Liver (tissue), 9 donors: ENCODE results near the gene SLC26A9. TPM values are rescaled to one million over a fixed set of nuclear protein-coding genes. Genes with fewer than 3 reads are reported as not detected.

Experiments
- DNase-seq: peaks from one replicate; pipeline ENCODE4 v3.0.0-alpha.2; 2017; ENCODE audit warnings: low spot score
- H3K27ac ChIP-seq, 2 donors: one replicate each; pipeline ENCODE4 v1.7.0; 2013; ENCODE audit warnings: inconsistent platforms in 2 of 2, low read length in 2 of 2, control low read depth in 1 of 2, low read depth in 1 of 2, mild to moderate bottlenecking in 1 of 2
- H3K27me3 ChIP-seq, 4 donors: one replicate each; pipeline versions ENCODE4 v1.6.1 to v1.7.0; 2013; ENCODE audit warnings: low read length in 3 of 4, inconsistent platforms in 1 of 4, mild to moderate bottlenecking in 1 of 4, moderate library complexity in 1 of 4; ENCODE audit not compliant: control insufficient read depth in 4 of 4, insufficient read depth in 4 of 4
- H3K36me3 ChIP-seq, 4 donors: one replicate each; pipeline versions ENCODE4 v1.6.1 to v1.7.0; 2013; ENCODE audit warnings: low read length in 3 of 4, mild to moderate bottlenecking in 3 of 4, low read depth in 1 of 4, moderate library complexity in 1 of 4; ENCODE audit not compliant: control insufficient read depth in 4 of 4, insufficient read depth in 3 of 4
- H3K4me1 ChIP-seq, 4 donors: one replicate each; pipeline versions ENCODE4 v1.6.1 to v1.7.0; 2013; ENCODE audit warnings: low read length in 3 of 4, mild to moderate bottlenecking in 3 of 4, moderate library complexity in 1 of 4; ENCODE audit not compliant: control insufficient read depth in 4 of 4, insufficient read depth in 4 of 4
- H3K4me3 ChIP-seq, 3 donors: one replicate each; pipeline versions ENCODE4 v1.6.1 to v1.7.0; 2013; ENCODE audit warnings: low read length in 3 of 3, control low read depth in 1 of 3, low read depth in 1 of 3, mild to moderate bottlenecking in 1 of 3
- H3K9ac ChIP-seq, 2 donors: one replicate each; pipeline ENCODE4 v1.7.0; 2013; ENCODE audit warnings: low read length in 2 of 2, mild to moderate bottlenecking in 2 of 2, moderate library complexity in 2 of 2, control low read depth in 1 of 2, low read depth in 1 of 2
- H3K9me3 ChIP-seq, 4 donors: one replicate each; pipeline versions ENCODE4 v1.6.1 to v1.7.0; 2013; ENCODE audit warnings: low read length in 3 of 4; ENCODE audit not compliant: control insufficient read depth in 4 of 4
- EGR1 ChIP-seq, 2 donors: IDR thresholded peaks; 2 replicates each; pipeline ENCODE4 v1.6.1; 2016 to 2018; ENCODE audit warnings: antibody characterized with exemption in 2 of 2, low read depth in 2 of 2
- FOXA1 ChIP-seq: IDR thresholded peaks from 2 replicates; pipeline ENCODE4 v1.6.1; 2016; ENCODE audit warnings: antibody characterized with exemption
- FOXA2 ChIP-seq: IDR thresholded peaks from 2 replicates; pipeline ENCODE4 v1.6.1; 2016; ENCODE audit warnings: antibody characterized with exemption
- GABPA ChIP-seq, 2 donors: IDR thresholded peaks in 1 of 2; conservative IDR thresholded peaks in 1 of 2; 2 replicates each; pipeline ENCODE4 v1.6.1; 2016; ENCODE audit warnings: antibody characterized with exemption in 2 of 2, mild to moderate bottlenecking in 1 of 2, moderate library complexity in 1 of 2
- HNF4A ChIP-seq, 2 donors: conservative IDR thresholded peaks; 2 replicates each; pipeline ENCODE4 v1.6.1; 2016; ENCODE audit warnings: antibody characterized with exemption in 2 of 2, mild to moderate bottlenecking in 2 of 2
- HNF4G ChIP-seq: IDR thresholded peaks from 2 replicates; pipeline ENCODE4 v1.6.1; 2016; ENCODE audit warnings: antibody characterized with exemption
- JUND ChIP-seq, 2 donors: IDR thresholded peaks; 2 replicates each; pipeline ENCODE4 v1.6.1; 2016; ENCODE audit warnings: antibody characterized with exemption in 2 of 2
- NR2F2 ChIP-seq: IDR thresholded peaks from 2 replicates; pipeline ENCODE4 v1.6.1; 2016; ENCODE audit warnings: antibody characterized with exemption
- RAD21 ChIP-seq, 2 donors: IDR thresholded peaks; 2 replicates each; pipeline ENCODE4 v1.6.1; 2016; ENCODE audit warnings: antibody characterized with exemption in 2 of 2, mild to moderate bottlenecking in 2 of 2
- RXRA ChIP-seq, 2 donors: IDR thresholded peaks; 2 replicates each; pipeline ENCODE4 v1.6.1; 2017 to 2018; ENCODE audit warnings: antibody characterized with exemption in 2 of 2, mild to moderate bottlenecking in 1 of 2
- SP1 ChIP-seq: IDR thresholded peaks from 2 replicates; pipeline ENCODE4 v1.6.1; 2018; ENCODE audit warnings: antibody characterized with exemption, mild to moderate bottlenecking
- TAF1 ChIP-seq: conservative IDR thresholded peaks from 2 replicates; pipeline ENCODE4 v1.6.1; 2016; ENCODE audit warnings: antibody characterized with exemption, mild to moderate bottlenecking
- YY1 ChIP-seq: IDR thresholded peaks from 2 replicates; pipeline ENCODE4 v1.6.1; 2016; ENCODE audit warnings: antibody characterized with exemption, mild to moderate bottlenecking
- WGBS: extraction: QIAGEN DNeasy Blood & Tissue Kit; methylation state at CpG from one replicate; pipeline ENCODE4 v1.1.7; 2013; 5-methylcytosine and 5-hydroxymethylcytosine counted together
- polyA plus RNA-seq, 2 donors: library from polyadenylated mRNA; stranded (reverse) in 1 of 2; unstranded in 1 of 2; fragments of 200-250 nt in 1 of 2; fragments of >200 nt in 1 of 2; fragmentation: Nextera tagmentation in 1 of 2; extraction: Ambion mirVana in 1 of 2; gene quantifications; one replicate each; pipeline versions ENCODE4 v1.2.1 to v1.2.3, GENCODE V29; 2013 to 2015
- total RNA-seq, 2 donors: library from RNA; depleted of rRNA; stranded (reverse); fragments of >200 nt; gene quantifications; one replicate each; pipeline ENCODE4 v1.2.3, GENCODE V29; 2014
- TF ChIP-seq, protein P1 (sequence below): IDR thresholded peaks from 2 replicates; pipeline ENCODE4 v1.6.1; 2016; ENCODE audit warnings: antibody characterized with exemption
- TF ChIP-seq, protein P2 (sequence below): IDR thresholded peaks from 2 replicates; pipeline ENCODE4 v1.6.1; 2016; ENCODE audit warnings: antibody characterized with exemption
- TF ChIP-seq, protein P3 (sequence below): IDR thresholded peaks from 2 replicates; pipeline ENCODE4 v1.6.1; 2016; ENCODE audit warnings: antibody characterized with exemption
- TF ChIP-seq, protein P4 (sequence below): IDR thresholded peaks from 2 replicates; pipeline ENCODE4 v1.6.1; 2016; ENCODE audit warnings: antibody characterized with exemption, mild to moderate bottlenecking
- TF ChIP-seq, protein P5 (sequence below): fragments of 150-350 bp; IDR thresholded peaks from 2 replicates; pipeline ENCODE4 v1.5.1; 2017; ENCODE audit warnings: improper control_type of control experiment, low read depth, low read length; ENCODE audit not compliant: missing input control
- donor health status: healthy.
- donor health status: healthy.
- donor health status: healthy.
- donor health status: healthy.
- donor health status: healthy.

The SLC26A9 gene
- total and polyA plus RNA-seq, 4 donors: not detected

DNA sequence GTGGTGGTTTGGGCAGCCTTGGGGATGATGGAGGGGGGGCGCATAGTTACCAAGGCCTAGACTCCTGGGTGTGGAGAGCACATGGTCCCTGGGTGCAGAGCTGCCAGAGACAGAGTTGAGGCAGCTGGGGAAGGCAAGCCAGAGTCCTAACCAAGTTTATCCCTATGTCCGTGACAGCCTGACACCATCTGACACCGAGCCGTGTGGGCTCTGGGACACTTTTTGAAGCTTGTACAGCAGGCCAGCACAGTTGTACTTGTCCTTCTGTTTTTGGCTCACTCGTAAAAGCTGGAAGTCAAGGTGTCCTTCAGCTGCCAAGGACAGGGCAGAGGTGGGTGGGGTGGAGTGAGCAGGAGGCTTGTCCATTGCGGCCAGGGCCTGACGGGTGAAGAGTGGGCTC lies 28.5 kb downstream of the SLC26A9 start (continued):
- TF ChIP-seq HNF4A (conservative IDR thresholded peaks at IDR 0.05) (no peak), NR2F2 (no peak)

DNA sequence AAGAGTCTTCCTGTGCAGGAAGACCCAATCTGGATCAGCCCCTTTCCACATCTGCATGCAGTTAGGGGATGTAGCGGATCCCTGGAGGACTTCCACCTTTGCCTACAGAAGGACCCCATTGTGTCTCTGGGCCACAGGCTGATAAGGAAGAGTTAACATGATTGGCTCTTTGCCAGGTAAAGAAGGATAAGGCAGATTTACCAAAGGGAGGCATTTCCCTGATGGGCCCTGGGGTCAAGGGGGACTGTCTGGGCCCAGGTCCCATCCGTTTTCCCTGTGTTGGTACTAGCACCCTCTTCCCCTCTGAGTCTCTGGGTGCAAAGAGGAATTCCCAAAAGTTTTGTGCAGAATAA lies 29.1 kb downstream of the SLC26A9 start:
- no peaks in the 10 kb centered on the region for H3K9me3 ChIP-seq
- DNase-seq: no peak
- no peak for TF ChIP-seq HNF4A (conservative IDR thresholded peaks at IDR 0.05)
- no peak for TF ChIP-seq FOXA1
- TF ChIP-seq HNF4G: no peak
- no peak for TF ChIP-seq GABPA (IDR thresholded peaks at IDR 0.05 in 1 of 2, conservative IDR thresholded peaks at IDR 0.05 in 1 of 2)
- TF ChIP-seq, protein P1, sequence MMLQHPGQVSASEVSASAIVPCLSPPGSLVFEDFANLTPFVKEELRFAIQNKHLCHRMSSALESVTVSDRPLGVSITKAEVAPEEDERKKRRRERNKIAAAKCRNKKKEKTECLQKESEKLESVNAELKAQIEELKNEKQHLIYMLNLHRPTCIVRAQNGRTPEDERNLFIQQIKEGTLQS: no peak
- TF ChIP-seq SP1: no peak
- TF ChIP-seq, protein P2, sequence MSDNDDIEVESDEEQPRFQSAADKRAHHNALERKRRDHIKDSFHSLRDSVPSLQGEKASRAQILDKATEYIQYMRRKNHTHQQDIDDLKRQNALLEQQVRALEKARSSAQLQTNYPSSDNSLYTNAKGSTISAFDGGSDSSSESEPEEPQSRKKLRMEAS: no peak
- no peak for TF ChIP-seq EGR1 (IDR thresholded peaks at IDR 0.05; ENCODE audit: low read depth in 2 of 2)
- no peak for TF ChIP-seq FOXA2
- TF ChIP-seq JUND (IDR thresholded peaks at IDR 0.05): no peak
- TF ChIP-seq TAF1: no peak
- no peak for TF ChIP-seq RXRA (IDR thresholded peaks at IDR 0.05)
- TF ChIP-seq NR2F2: no peak
- TF ChIP-seq, protein P3, sequence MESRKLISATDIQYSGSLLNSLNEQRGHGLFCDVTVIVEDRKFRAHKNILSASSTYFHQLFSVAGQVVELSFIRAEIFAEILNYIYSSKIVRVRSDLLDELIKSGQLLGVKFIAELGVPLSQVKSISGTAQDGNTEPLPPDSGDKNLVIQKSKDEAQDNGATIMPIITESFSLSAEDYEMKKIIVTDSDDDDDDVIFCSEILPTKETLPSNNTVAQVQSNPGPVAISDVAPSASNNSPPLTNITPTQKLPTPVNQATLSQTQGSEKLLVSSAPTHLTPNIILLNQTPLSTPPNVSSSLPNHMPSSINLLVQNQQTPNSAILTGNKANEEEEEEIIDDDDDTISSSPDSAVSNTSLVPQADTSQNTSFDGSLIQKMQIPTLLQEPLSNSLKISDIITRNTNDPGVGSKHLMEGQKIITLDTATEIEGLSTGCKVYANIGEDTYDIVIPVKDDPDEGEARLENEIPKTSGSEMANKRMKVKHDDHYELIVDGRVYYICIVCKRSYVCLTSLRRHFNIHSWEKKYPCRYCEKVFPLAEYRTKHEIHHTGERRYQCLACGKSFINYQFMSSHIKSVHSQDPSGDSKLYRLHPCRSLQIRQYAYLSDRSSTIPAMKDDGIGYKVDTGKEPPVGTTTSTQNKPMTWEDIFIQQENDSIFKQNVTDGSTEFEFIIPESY: no peak
- TF ChIP-seq, protein P4, sequence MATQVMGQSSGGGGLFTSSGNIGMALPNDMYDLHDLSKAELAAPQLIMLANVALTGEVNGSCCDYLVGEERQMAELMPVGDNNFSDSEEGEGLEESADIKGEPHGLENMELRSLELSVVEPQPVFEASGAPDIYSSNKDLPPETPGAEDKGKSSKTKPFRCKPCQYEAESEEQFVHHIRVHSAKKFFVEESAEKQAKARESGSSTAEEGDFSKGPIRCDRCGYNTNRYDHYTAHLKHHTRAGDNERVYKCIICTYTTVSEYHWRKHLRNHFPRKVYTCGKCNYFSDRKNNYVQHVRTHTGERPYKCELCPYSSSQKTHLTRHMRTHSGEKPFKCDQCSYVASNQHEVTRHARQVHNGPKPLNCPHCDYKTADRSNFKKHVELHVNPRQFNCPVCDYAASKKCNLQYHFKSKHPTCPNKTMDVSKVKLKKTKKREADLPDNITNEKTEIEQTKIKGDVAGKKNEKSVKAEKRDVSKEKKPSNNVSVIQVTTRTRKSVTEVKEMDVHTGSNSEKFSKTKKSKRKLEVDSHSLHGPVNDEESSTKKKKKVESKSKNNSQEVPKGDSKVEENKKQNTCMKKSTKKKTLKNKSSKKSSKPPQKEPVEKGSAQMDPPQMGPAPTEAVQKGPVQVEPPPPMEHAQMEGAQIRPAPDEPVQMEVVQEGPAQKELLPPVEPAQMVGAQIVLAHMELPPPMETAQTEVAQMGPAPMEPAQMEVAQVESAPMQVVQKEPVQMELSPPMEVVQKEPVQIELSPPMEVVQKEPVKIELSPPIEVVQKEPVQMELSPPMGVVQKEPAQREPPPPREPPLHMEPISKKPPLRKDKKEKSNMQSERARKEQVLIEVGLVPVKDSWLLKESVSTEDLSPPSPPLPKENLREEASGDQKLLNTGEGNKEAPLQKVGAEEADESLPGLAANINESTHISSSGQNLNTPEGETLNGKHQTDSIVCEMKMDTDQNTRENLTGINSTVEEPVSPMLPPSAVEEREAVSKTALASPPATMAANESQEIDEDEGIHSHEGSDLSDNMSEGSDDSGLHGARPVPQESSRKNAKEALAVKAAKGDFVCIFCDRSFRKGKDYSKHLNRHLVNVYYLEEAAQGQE: no peak
- TF ChIP-seq, protein P5, sequence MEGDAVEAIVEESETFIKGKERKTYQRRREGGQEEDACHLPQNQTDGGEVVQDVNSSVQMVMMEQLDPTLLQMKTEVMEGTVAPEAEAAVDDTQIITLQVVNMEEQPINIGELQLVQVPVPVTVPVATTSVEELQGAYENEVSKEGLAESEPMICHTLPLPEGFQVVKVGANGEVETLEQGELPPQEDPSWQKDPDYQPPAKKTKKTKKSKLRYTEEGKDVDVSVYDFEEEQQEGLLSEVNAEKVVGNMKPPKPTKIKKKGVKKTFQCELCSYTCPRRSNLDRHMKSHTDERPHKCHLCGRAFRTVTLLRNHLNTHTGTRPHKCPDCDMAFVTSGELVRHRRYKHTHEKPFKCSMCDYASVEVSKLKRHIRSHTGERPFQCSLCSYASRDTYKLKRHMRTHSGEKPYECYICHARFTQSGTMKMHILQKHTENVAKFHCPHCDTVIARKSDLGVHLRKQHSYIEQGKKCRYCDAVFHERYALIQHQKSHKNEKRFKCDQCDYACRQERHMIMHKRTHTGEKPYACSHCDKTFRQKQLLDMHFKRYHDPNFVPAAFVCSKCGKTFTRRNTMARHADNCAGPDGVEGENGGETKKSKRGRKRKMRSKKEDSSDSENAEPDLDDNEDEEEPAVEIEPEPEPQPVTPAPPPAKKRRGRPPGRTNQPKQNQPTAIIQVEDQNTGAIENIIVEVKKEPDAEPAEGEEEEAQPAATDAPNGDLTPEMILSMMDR: no peak
- TF ChIP-seq RAD21 (IDR thresholded peaks at IDR 0.05): no peak
- no peak for TF ChIP-seq YY1
- WGBS: 90% methylated on average over 2 of the region's 2 CpGs
- no peak overlapping the region for H3K27ac ChIP-seq
- peaks cover 0 to 3% (median 0%) of the 10 kb centered on the region in 4 donors for H3K27me3 ChIP-seq
- H3K4me3 ChIP-seq: no peak overlapping the region
- no peak overlapping the region for H3K9ac ChIP-seq
- H3K4me1 ChIP-seq: no peaks in the 10 kb centered on the region
- H3K36me3 ChIP-seq: no peaks in the 10 kb centered on the region
